ENCODE measurements around the gene GTF2B. TPM values are rescaled to one million over a fixed set of nuclear protein-coding genes. Genes with fewer than 3 reads are reported as not detected.
A peak's percentile ranks its signal among the peaks of the same experiment; 100 is the strongest.
"Not testable (repeated sequence)": the region's sequence is repeated elsewhere in the genome, so short reads cannot be mapped to it uniquely, and the experiment has no call there.

The GTF2B gene
- 12.4 TPM for total RNA-seq
- long read RNA-seq, transcript GTF2B-201 (7 exons, 1,351 nt) = major isoform, 6 of 6 reads
- long read RNA-seq, partial matches to known transcripts = 0 of 6 reads
- long read RNA-seq, other reads (novel, unspliced or antisense) = 0 of 6 reads

GRCh38 chr1:88891318-88891950 lies at the start of gene GTF2B:
Gene GTF2B, minus strand, starts transcription at chr1:88891567. Its CDS starts 68 bp downstream, at chr1:88891499.
- ATAC-seq (peak; percentile 95), DNase-seq (ENCODE audit: missing footprints) (peak; percentile 92)
- intact Hi-C loops (cut with DNase I) = no loop called here

GRCh38 chr1:88938528-88938927 lies 47.2 kb upstream of the GTF2B start:
- not testable (repeated sequence) for DNase-seq (ENCODE audit: missing footprints); ATAC-seq
- intact Hi-C loops (cut with DNase I) = loop anchor here (5.0 kb wide), 1 partner anchor 519 kb away; no protein-coding TSS in a partner anchor

- intact Hi-C loops (cut with DNase I) = loop anchor here (5.0 kb wide), 1 partner anchor 520 kb away; no protein-coding TSS in a partner anchor
- no peak for DNase-seq (ENCODE audit: missing footprints)
- no peak for ATAC-seq
Observed at GRCh38 chr1:88936760-88937342, 45.5 kb upstream of the GTF2B start.

GRCh38 chr1:88936223-88936523 lies 44.8 kb upstream of the GTF2B start:
- intact Hi-C loops (cut with DNase I) = loop anchor here (5.0 kb wide), 1 partner anchor 521 kb away; no protein-coding TSS in a partner anchor
- no peak for ATAC-seq
- DNase-seq (ENCODE audit: missing footprints) = no peak

GRCh38 chr1:88935522-88936222 lies 44.3 kb upstream of the GTF2B start:
- ATAC-seq (no peak), DNase-seq (ENCODE audit: missing footprints) (no peak)
- intact Hi-C loops (cut with DNase I) = loop anchor here (5.0 kb wide), 1 partner anchor 522 kb away; no protein-coding TSS in a partner anchor

GRCh38 chr1:88930176-88930575 lies 38.8 kb upstream of the GTF2B start:
- ATAC-seq; DNase-seq (ENCODE audit: missing footprints); intact Hi-C loops (cut with DNase I): not testable (repeated sequence)

GRCh38 chr1:88923224-88923623 lies 31.9 kb upstream of the GTF2B start:
- ATAC-seq = no peak
- intact Hi-C loops (cut with DNase I) = no loop called here
- DNase-seq (ENCODE audit: missing footprints) = no peak

GRCh38 chr1:88922214-88922613 lies 30.8 kb upstream of the GTF2B start:
- no peak for DNase-seq (ENCODE audit: missing footprints)
- no peak for ATAC-seq
- intact Hi-C loops (cut with DNase I) = no loop called here

- intact Hi-C loops (cut with DNase I) = no loop called here
- ATAC-seq = no peak
- DNase-seq (ENCODE audit: missing footprints) = no peak
Observed at GRCh38 chr1:88920845-88921244, 29.5 kb upstream of the GTF2B start.

GRCh38 chr1:88917321-88918025 lies 26.1 kb upstream of the GTF2B start:
- no peak for DNase-seq (ENCODE audit: missing footprints)
- intact Hi-C loops (cut with DNase I) = no loop called here
- ATAC-seq = no peak

GRCh38 chr1:88916883-88917282 lies 25.5 kb upstream of the GTF2B start:
- DNase-seq (ENCODE audit: missing footprints) = no peak
- ATAC-seq = no peak
- intact Hi-C loops (cut with DNase I) = no loop called here

- DNase-seq (ENCODE audit: missing footprints); ATAC-seq; intact Hi-C loops (cut with DNase I): not testable (repeated sequence)
Observed at GRCh38 chr1:88911800-88912199, 20.4 kb upstream of the GTF2B start.

GRCh38 chr1:88911161-88911560 lies 19.8 kb upstream of the GTF2B start:
- intact Hi-C loops (cut with DNase I) = no loop called here
- ATAC-seq = no peak
- no peak for DNase-seq (ENCODE audit: missing footprints)

GRCh38 chr1:88910401-88910800 lies 19.0 kb upstream of the GTF2B start:
- no peak for ATAC-seq
- DNase-seq (ENCODE audit: missing footprints) = no peak
- intact Hi-C loops (cut with DNase I) = no loop called here

GRCh38 chr1:88900883-88901282 lies 9.5 kb upstream of the GTF2B start:
- ATAC-seq (no peak), DNase-seq (ENCODE audit: missing footprints) (no peak)
- intact Hi-C loops (cut with DNase I) = no loop called here

GRCh38 chr1:88897070-88897730 lies 5.8 kb upstream of the GTF2B start:
- DNase-seq (ENCODE audit: missing footprints) (no peak), ATAC-seq (no peak)
- intact Hi-C loops (cut with DNase I) = no loop called here

GRCh38 chr1:88892357-88892877 lies 1.1 kb upstream of the GTF2B start:
- DNase-seq (ENCODE audit: missing footprints) (no peak), ATAC-seq (no peak)
- intact Hi-C loops (cut with DNase I) = no loop called here

GRCh38 chr1:88891951-88892340 lies 579 bp upstream of the GTF2B start:
- intact Hi-C loops (cut with DNase I) = no loop called here
- DNase-seq (ENCODE audit: missing footprints) = no peak
- peak; percentile 8 for ATAC-seq

Data from Right ventricle myocardium inferior (tissue), 1 donor.